HepG2 (cell line): Measurements from ENCODE around the gene MKRN1. TPM values are rescaled to one million over a fixed set of nuclear protein-coding genes. Genes with fewer than 3 reads are reported as not detected.

Experiments
- ATAC-seq: fragments of 200-7000 bp; cut with Tn5 transposase; 3 replicates; pipeline ENCODE4 v1.9.1; 2020; ENCODE audit warnings: mild to moderate bottlenecking, moderate library complexity
- BruUV-seq: library from RNA; stranded (reverse); fragments of 400-500 nt; replicated peaks from 2 replicates; lab custom pipeline; 2021; lab: Mats Ljungman, UMichigan
- CTCF ChIA-PET: fragments of 300-600 bp; formaldehyde crosslinking; extraction: SDS; loops from one replicate; lab custom pipeline; 2021; ENCODE audit warnings: low total read pairs, inconsistent platforms, low intra/inter-chr PET ratio; lab: Yijun Ruan, JAX
- POLR2A ChIA-PET: fragments of 350-600 bp; sonication (Branson Sonifier 250); formaldehyde crosslinking; loops from one replicate; lab custom pipeline; 2020; ENCODE audit warnings: antibody characterized with exemption, inconsistent platforms; lab: Yijun Ruan, JAX
- DNase-seq: peaks from one replicate; pipeline ENCODE4 v3.0.0-alpha.2; 2015; ENCODE audit warnings: low spot score
- FAIRE-seq: peaks from 3 replicates; lab custom pipeline; 2011; peaks lifted over from hg19 to GRCh38; lab: Jason Lieb, UNC
- H2AFZ ChIP-seq: one replicate; pipeline ENCODE4 v1.6.1; 2011; ENCODE audit warnings: low read length, inconsistent platforms
- H3K27ac ChIP-seq: fragments of 300-600 bp; 3 replicates; pipeline ENCODE4 v1.8.0; 2011; ENCODE audit warnings: mixed run types, mild to moderate bottlenecking, mixed read lengths, low read length, inconsistent platforms; ENCODE audit not compliant: insufficient read depth; ENCODE audit errors: extremely low read length
- H3K27me3 ChIP-seq, 2 experiments: fragments of 200-600 bp in 1 of 2; 2 replicates in 1 of 2; 3 replicates in 1 of 2; pipeline versions ENCODE4 v1.6.0 to v1.8.0; 2011; ENCODE audit warnings: low read length in 2 of 2, mild to moderate bottlenecking in 2 of 2, moderate library complexity in 2 of 2, inconsistent platforms in 1 of 2; ENCODE audit not compliant: insufficient read depth in 2 of 2, control insufficient read depth in 1 of 2
- H3K36me3 ChIP-seq, 2 experiments: fragments of 200-600 bp in 1 of 2; replicated peaks in 1 of 2; 2 replicates in 1 of 2; 3 replicates in 1 of 2; pipeline versions ENCODE4 v1.5.1 to v1.8.0; 2011; ENCODE audit warnings: low read length in 2 of 2, inconsistent platforms in 1 of 2; ENCODE audit not compliant: insufficient read depth in 2 of 2, control insufficient read depth in 1 of 2
- H3K4me1 ChIP-seq: 2 replicates; pipeline ENCODE4 v1.5.1; 2012; ENCODE audit warnings: low read length, inconsistent platforms; ENCODE audit not compliant: insufficient read depth
- H3K4me2 ChIP-seq: 2 replicates; pipeline ENCODE4 v1.6.0; 2011; ENCODE audit warnings: low read depth, low read length, inconsistent platforms
- H3K4me3 ChIP-seq, 3 experiments: fragments of 200-600 bp in 1 of 3; sonication (generic), shearing (Covaris generic) in 1 of 3; replicated peaks in 1 of 3; 2 replicates each; pipeline ENCODE4 v1.5.1; 2011 to 2016; ENCODE audit warnings: low read length in 3 of 3, inconsistent platforms in 2 of 3, low read depth in 2 of 3, mild to moderate bottlenecking in 2 of 3, control low read depth in 1 of 3, mixed read lengths in 1 of 3; ENCODE audit not compliant: insufficient read depth in 1 of 3
- H3K79me2 ChIP-seq: one replicate; pipeline ENCODE4 v1.6.1; 2011; ENCODE audit warnings: low read length, inconsistent platforms; ENCODE audit not compliant: insufficient read depth
- H3K9ac ChIP-seq: 2 replicates; pipeline ENCODE4 v1.6.0; 2011; ENCODE audit warnings: mild to moderate bottlenecking, low read depth, low read length, inconsistent platforms; ENCODE audit not compliant: insufficient read depth
- H3K9me3 ChIP-seq: 2 replicates; pipeline ENCODE4 v1.5.1; 2012; ENCODE audit warnings: mild to moderate bottlenecking, low read length
- H4K20me1 ChIP-seq: 2 replicates; pipeline ENCODE4 v1.6.0; 2011; ENCODE audit warnings: inconsistent platforms, mild to moderate bottlenecking, low read length, moderate library complexity; ENCODE audit not compliant: insufficient read depth
- ATF6 ChIP-seq: sonication (generic); formaldehyde crosslinking; conservative IDR thresholded peaks from 2 replicates; pipeline ENCODE4 v1.4.0; 2020; ENCODE audit warnings: missing genetic modification reagents
- CREM ChIP-seq, 2 experiments: sonication (generic) in 1 of 2; formaldehyde crosslinking in 1 of 2; IDR thresholded peaks; 2 replicates each; pipeline versions ENCODE4 v1.4.0 to v1.6.1; 2016 to 2020; ENCODE audit warnings: antibody characterized with exemption in 1 of 2, mild to moderate bottlenecking in 1 of 2, missing genetic modification reagents in 1 of 2
- KDM3A ChIP-seq: IDR thresholded peaks from 2 replicates; pipeline ENCODE4 v1.6.1; 2018; ENCODE audit warnings: low read depth, missing compliant biosample characterization
- MAFK ChIP-seq, 2 experiments: IDR thresholded peaks in 1 of 2; conservative IDR thresholded peaks in 1 of 2; 2 replicates each; pipeline ENCODE4 v1.6.1; 2011; ENCODE audit warnings: improper control_type of control experiment in 2 of 2, low read length in 2 of 2
- MTA1 ChIP-seq: sonication (generic); formaldehyde crosslinking; IDR thresholded peaks from 2 replicates; pipeline ENCODE4 v1.4.0; 2020; ENCODE audit warnings: missing genetic modification reagents, mild to moderate bottlenecking, borderline replicate concordance
- NFE2L1 ChIP-seq: sonication (generic); formaldehyde crosslinking; IDR thresholded peaks from 2 replicates; pipeline ENCODE4 v1.4.0; 2020; ENCODE audit warnings: missing genetic modification reagents, mild to moderate bottlenecking, borderline replicate concordance
- POGK ChIP-seq: sonication (generic); formaldehyde crosslinking; conservative IDR thresholded peaks from 2 replicates; pipeline ENCODE4 v1.8.0; 2022; ENCODE audit warnings: mild to moderate bottlenecking, moderate library complexity, missing genetic modification reagents
- ZNF251 ChIP-seq: sonication (generic); formaldehyde crosslinking; IDR thresholded peaks from 2 replicates; pipeline ENCODE4 v1.9.0; 2021; ENCODE audit warnings: mild to moderate bottlenecking, missing genetic modification reagents
- ZNF263 ChIP-seq: sonication (generic); formaldehyde crosslinking; IDR thresholded peaks from 2 replicates; pipeline ENCODE4 v1.4.0; 2020; ENCODE audit warnings: missing genetic modification reagents
- ZNF335 ChIP-seq: sonication (generic); formaldehyde crosslinking; IDR thresholded peaks from 2 replicates; pipeline ENCODE4 v1.4.0; 2020; ENCODE audit warnings: missing genetic modification reagents
- ZNF607 ChIP-seq: sonication (generic); formaldehyde crosslinking; IDR thresholded peaks from 2 replicates; pipeline ENCODE4 v1.5.1; 2020; ENCODE audit warnings: missing genetic modification reagents, mild to moderate bottlenecking, borderline replicate concordance
- ZNF747 ChIP-seq: sonication (generic); formaldehyde crosslinking; IDR thresholded peaks from 2 replicates; pipeline ENCODE4 v1.8.1; 2023; ENCODE audit warnings: missing genetic modification reagents, mild to moderate bottlenecking, borderline replicate concordance
- WGBS: methylation state at CpG from one replicate; pipeline ENCODE4 v1.1.6; 2017; ENCODE audit warnings: low lambda C conversion rate; 5-methylcytosine and 5-hydroxymethylcytosine counted together
- in situ Hi-C: cut with HindIII; loops from 2 replicates; pipeline ENCODE4 v1.10.0; 2017; ENCODE audit warnings: low pct_unique_long_range_greater_than_20kb; ENCODE audit not compliant: extremely low pct_ligation_motif_present
- intact Hi-C: fragments of 100-400 bp; cut with micrococcal nuclease; formaldehyde crosslinking; loops from one replicate; pipeline ENCODE4 v1.10.0; 2022; ENCODE audit not compliant: unreplicated experiment
- polyA plus RNA-seq, 8 experiments: library from polyadenylated mRNA; depleted of rRNA in 3 of 8; stranded (reverse) in 7 of 8; unstranded in 1 of 8; fragments of >200 nt; fragmentation: Illumina TruSeq in 4 of 8; extraction: Trizol in 4 of 8; gene quantifications; 2 replicates each; pipeline versions ENCODE4 v1.2.1 to v1.2.3, GENCODE V29; 2011 to 2016; ENCODE audit warnings: low read depth in 4 of 8, missing spikeins in 1 of 8, mixed read lengths in 1 of 8; ENCODE audit not compliant: insufficient read depth in 1 of 8
- total RNA-seq, 5 experiments: library from RNA; depleted of rRNA; stranded (reverse); fragments of >200 nt; fragmentation: Illumina TruSeq; extraction: Trizol; gene quantifications; 2 replicates each; pipeline ENCODE4 v1.2.3, GENCODE V29; 2016; ENCODE audit warnings: low read depth in 1 of 5

Gene MKRN1
- total and polyA plus RNA-seq, 2 of the 13 experiments (the other 11 are each of a cell fraction or from before 2014, with no cell fraction given): 28.5 to 32.8 TPM

- DNase-seq (no peak), ATAC-seq (no peak), FAIRE-seq (no peak)
- no peaks in the 10 kb centered on the region; the same call in 1 of the 2 replicates for H3K4me1 ChIP-seq
- no TSS peak for BruUV-seq
- H2AFZ ChIP-seq: no peak overlapping the region
- intact Hi-C loops: no loop called here
- ChIA-PET CTCF (no interaction called here), POLR2A (no interaction called here)
- H3K27ac ChIP-seq: no peak overlapping the region
- H3K4me2 ChIP-seq: no peak overlapping the region
- WGBS: 54% methylated on average over 9 of the region's 14 CpGs
- no peaks in the 10 kb centered on the region for H4K20me1 ChIP-seq
- no peaks in the 10 kb centered on the region for H3K36me3 ChIP-seq
- no peaks in the 10 kb centered on the region for H3K79me2 ChIP-seq
- TF ChIP-seq MAFK (conservative IDR thresholded peaks at IDR 0.05 in 1 of 2, IDR thresholded peaks at IDR 0.05 in 1 of 2; ENCODE audit: low read length in 2 of 2) (peak in 1 of 2 experiments; percentile 46; a peak in 2 of 4 replicates), CREM (IDR thresholded peaks at IDR 0.05) (no peak), CREM (CRISPR knock-in tag; IDR thresholded peaks at IDR 0.05) (no peak)
- in situ Hi-C loops: no loop called here
- no peaks in the 10 kb centered on the region for H3K9me3 ChIP-seq
- H3K4me3 ChIP-seq: no peak overlapping the region
- H3K27me3 ChIP-seq: no peaks in the 10 kb centered on the region; a peak in 1 of 5 replicates
- no peak overlapping the region for H3K9ac ChIP-seq
Measured at GRCh38 chr7:140485500-140486265, 6.4 kb upstream of the MKRN1 start.

- Histone ChIP-seq H3K4me3 (no peak overlapping the region), H3K27me3 (no peaks in the 10 kb centered on the region; a peak in 1 of 5 replicates), H3K4me2 (no peak overlapping the region), H3K4me1 (peaks cover under 1% of the 10 kb centered on the region; the same call in 1 of the 2 replicates), H2AFZ (no peak overlapping the region), H3K9me3 (no peaks in the 10 kb centered on the region), H3K27ac (no peak overlapping the region), H4K20me1 (no peaks in the 10 kb centered on the region), H3K79me2 (no peaks in the 10 kb centered on the region), H3K9ac (no peak overlapping the region), H3K36me3 (no peaks in the 10 kb centered on the region)
- no TSS peak for BruUV-seq
- in situ Hi-C loops (no loop called here), intact Hi-C loops (no loop called here)
- DNase-seq (no peak), ATAC-seq (no peak), FAIRE-seq (no peak)
- ChIA-PET CTCF (no interaction called here), POLR2A (no interaction called here)
- WGBS: 35% methylated on average over 5 of the region's 5 CpGs
- TF ChIP-seq KDM3A (CRISPR knock-in tag) (no peak), ZNF607 (no peak), POGK (CRISPR knock-in tag) (no peak), ZNF747 (CRISPR knock-in tag) (no peak), ZNF251 (CRISPR knock-in tag) (no peak), MTA1 (CRISPR knock-in tag) (no peak), ZNF335 (CRISPR knock-in tag) (no peak), ZNF263 (CRISPR knock-in tag) (no peak), ATF6 (CRISPR knock-in tag) (no peak), NFE2L1 (CRISPR knock-in tag) (no peak)
Measured at GRCh38 chr7:140484951-140485499, 5.7 kb upstream of the MKRN1 start.
